GM18498 (cell line): ENCODE measurements around the gene PAQR7.

Experiments used
- ATAC-seq: cut with Tn5 transposase; IDR thresholded peaks from one replicate; pipeline ENCODE4 v1.9.1; 2021; ENCODE audit warnings: mild to moderate bottlenecking, moderate library complexity; ENCODE audit not compliant: unreplicated experiment

The PAQR7 gene

DNA sequence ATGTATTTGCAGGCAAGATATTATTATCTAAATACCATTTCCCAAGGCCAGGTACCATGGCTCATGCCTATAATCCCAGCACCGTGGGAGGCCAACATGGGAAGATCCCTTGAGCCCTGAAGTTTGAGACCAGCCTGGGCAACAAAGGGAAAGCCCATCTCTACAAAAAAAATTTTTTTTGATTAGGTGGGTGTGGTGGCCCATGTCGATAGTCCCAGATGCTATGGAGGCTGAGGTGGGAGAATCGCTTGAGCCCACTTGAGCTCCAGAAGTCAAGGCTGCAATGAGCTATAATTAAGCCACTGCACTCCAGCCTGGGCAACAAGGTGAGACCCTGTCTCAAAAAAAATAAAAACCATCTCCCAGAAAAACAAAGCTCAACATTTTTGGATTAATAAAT lies 28.5 kb upstream of the PAQR7 start:
- no peak for ATAC-seq

DNA sequence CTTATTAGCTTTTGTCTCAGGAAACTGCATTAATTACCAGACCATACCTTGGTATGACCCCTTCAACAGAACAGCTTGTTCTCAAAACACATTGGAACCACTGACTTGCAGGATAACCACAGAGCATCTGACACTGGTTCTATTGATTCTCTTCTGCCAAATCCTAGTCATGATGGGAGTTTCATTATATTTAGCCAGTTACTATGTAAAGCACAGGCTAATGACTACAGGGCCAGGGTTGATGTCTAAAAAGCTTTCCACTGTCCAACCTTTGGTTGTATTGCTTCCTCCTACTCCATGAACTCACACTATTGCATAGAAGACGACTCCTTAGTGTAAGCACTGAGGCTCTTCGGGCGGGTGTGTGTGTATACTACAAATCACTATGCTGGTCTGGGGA lies 27.0 kb upstream of the PAQR7 start:
- ATAC-seq: no peak

DNA sequence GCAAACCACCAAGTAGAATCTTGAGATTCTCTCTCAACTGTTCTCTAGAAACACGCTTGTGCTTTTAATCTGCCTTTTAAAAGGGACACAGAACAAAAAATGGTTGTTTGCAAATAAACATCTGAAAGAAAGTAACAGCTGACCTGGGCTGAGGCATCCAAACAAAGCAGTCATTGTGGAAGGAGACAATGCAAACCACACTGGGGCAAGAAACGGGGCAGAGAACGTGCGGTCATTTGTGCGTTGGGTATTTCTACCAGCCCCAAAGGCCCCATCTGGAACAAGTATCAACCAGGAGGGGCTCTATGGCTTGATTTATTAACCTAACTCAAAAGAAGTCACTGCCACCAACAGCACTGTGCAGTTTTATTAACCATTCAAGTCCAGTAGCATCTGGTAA lies 24.7 kb upstream of the PAQR7 start:
- no peak for ATAC-seq

DNA sequence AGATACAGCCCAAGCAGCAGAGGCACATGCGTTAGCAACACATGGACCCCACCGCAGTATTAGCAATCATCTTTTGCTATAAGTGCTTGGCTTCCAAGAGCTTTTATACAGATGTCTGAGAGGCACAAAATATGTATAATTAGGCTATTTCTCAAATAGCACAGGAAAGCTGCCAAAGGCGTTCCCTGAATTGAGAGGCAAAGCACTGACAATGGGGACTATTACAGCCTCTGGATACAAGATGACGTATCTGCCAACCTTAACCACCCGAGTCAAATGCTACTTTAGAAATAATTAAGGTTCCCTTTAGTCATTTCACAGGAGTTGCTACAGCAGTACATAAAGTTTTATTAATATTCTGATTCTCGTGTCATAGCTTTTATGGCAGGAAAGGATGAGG lies 24.3 kb upstream of the PAQR7 start:
- no peak for ATAC-seq

DNA sequence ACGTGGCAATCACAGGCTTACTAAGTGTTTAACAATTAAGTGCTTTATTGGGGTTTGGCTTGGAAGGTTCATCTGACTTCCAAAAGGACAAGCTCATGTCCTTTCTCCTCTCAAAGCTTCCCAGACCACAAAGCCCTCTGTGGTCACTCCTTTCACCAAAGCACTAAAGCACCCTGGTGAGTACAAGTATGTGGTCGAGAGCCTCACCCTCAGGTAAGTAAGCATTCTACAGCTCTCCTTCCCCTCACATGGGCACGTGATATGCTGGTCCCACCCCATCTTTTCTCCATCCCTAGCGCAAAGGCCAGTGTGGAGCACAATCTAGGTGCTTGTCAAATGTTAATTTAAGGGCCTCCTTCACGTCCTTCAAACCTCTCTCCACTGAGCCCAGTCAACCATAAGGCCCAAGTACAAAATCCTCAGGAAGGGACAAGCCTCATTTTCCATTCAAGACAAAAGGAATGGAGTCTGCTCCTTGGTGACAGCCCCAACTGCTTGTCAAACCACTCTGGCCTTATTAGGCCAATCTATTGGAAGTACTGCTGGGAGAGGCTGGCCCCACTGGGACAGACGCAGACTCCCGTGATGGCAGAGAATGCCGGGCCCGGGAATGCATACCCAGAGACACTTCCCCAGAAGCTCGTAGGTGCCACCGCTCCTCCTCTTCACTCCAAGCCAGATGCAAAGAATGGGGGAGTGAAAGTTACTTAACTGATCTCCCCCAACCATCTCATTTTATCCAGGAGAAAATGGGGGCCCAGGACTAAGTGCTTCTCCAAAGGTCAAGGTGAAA lies 22.9 kb upstream of the PAQR7 start:
- no peak for ATAC-seq

DNA sequence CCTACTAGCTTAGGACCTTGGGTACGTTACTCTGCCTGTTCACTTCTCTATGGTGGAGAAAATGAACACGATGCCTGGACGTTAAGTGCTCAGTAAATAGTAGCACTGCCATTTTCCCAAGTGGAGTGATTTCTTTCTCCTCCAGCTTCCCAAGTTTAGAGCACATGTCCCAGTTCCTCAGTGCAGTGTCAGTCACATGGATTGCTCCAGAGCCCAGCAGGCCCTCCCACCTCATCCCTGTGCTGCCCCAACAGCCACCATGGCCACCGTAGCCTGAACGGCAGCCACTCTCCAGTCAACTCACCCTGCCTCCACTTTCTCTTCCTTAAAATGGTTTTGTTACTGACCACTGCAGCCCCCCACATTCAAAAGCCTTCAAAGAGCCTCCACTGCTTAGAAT lies 22.2 kb upstream of the PAQR7 start:
- no peak for ATAC-seq

DNA sequence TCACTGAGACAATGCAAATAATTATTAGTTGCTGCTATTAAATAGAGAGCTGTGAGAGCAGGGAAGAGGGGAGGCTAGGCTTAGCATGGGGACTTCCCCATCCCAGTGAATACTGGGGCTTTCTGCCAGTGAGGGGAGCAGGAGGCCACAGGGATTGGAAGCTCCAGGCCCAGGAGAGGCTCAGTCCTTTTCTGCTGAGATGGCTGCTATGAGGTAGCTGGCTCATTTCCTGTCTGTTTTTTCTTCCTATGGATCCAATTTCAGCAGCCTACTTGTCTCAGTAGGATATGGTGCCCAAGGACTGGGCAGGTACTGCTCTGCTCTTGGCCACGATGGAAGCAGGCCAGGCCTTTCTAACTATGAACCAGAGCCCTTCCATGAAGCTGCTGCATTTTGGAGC lies 20.8 kb upstream of the PAQR7 start:
- ATAC-seq: no peak

DNA sequence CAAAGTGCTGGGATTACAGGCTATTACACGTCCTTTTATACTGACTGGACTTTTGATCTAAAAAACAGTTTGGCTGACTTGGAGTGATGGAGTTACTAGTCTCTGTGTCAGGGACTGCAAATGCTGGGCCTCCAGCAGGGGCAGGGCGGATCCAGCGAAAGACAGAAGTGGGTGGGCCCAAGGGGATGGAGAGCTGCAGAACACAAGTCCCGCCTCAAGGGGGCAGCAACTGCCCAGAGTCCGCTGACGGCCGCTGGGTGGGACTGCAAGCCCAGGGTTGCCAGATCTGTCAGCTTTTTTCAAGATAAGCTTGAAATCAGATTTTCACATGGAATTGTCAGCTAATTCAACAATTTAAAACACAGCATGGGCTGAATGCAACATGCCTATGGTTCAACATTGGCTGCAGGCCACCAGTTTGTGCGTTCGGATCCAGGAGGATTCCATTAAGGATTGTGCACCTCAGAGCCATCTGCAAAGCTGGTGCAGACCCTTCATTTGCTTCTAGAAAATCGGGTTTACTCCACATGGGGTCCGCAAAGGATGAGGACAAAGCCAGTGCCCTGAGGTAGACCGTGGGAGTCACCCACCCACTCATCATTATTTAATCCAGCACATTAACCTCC lies 20.0 kb upstream of the PAQR7 start:
- peak; percentile 90 for ATAC-seq

DNA sequence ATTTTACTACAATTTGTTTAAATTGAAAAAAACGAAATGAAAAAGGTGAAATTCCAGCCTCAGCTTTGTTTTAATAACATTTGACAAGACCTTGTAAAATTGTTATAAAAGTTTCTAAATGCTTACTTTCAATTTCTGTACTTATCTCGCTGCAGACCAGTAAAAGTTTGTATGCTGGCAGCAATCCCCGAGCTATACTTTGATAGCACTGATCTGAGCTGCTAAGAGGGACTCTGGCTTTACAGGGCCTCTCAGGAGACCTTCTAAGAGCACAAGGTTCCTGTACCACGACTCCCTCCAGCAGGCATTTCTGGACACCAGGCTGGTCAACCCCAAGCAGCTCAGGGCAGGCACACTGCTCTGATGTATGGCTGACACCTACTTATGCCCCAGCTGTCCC lies 17.6 kb upstream of the PAQR7 start:
- no peak for ATAC-seq

DNA sequence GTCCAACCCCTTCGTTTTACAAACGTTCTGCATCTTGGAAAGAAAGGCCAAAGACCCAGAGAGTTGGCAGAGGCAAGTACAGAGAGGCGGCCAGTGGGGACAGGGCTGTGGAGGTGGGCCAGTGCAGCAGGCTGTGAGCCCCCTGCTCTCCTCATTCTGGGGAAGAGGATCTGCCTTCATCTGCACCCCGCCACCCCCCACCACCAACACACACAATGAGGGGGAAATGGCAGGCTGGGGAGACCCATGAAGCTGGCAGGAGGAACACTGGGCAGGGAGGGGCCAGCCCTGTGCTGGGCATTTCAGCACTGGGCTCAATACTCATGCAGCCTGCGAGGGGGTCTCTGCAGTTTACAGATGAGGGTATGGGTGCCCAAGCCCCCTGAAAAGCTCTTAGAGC lies 16.1 kb upstream of the PAQR7 start:
- no peak for ATAC-seq

DNA sequence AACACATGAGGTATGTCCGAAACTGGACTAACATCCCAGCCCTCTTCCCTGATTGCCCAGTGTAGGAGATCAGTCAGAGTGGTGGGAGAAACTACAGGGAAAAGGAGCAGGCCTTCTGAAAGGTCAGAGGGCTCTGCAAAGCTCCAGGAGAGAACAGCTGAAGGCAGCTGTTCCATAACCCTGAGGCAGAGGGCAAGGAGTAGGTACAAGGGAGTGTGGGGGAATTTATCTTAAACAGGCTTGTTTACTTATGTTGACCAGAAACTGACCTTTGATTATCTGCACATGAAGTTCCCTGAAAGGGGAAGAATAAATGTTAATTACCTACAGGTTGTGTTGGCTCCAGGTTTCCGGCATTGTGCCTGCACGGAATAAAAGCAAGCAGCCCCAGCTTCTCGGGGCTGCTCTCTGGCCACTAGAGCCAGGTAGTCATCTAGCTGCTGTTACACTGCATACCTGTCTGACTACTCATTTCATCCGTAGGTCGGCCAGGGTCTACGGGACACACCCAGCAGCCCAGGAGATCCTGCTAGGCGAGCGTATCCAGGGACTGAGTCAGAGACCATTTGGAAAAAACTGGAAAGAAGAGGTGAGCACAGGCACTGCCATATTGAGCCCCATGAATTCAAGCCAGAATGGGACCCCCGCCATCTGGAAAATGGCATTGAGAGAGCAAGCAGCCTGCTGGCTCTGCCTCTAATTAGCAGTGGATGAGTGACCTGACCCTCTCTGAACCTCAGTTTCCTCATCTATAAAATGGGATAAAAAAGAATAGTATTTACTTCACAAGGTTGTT lies 14.9 kb upstream of the PAQR7 start:
- ATAC-seq: no peak

DNA sequence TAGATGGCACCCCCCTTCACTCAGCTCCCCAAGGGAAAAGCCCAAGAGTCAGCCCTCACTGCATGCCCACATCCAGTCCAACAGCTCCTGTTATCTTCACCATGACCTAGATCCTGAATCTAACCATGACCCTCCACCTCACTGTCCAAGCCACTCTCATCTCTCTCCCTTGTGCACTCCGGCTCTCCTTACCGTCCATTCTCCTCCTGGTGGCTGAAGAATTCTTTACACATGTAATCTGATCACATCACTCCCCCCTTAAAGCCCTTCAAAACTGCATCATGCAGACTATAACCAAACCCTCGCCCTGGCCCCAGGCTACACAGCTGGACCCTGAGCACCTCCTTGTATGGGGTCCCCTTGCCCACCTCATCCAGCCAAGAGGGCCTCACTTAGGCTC lies 14.0 kb upstream of the PAQR7 start:
- ATAC-seq: no peak

DNA sequence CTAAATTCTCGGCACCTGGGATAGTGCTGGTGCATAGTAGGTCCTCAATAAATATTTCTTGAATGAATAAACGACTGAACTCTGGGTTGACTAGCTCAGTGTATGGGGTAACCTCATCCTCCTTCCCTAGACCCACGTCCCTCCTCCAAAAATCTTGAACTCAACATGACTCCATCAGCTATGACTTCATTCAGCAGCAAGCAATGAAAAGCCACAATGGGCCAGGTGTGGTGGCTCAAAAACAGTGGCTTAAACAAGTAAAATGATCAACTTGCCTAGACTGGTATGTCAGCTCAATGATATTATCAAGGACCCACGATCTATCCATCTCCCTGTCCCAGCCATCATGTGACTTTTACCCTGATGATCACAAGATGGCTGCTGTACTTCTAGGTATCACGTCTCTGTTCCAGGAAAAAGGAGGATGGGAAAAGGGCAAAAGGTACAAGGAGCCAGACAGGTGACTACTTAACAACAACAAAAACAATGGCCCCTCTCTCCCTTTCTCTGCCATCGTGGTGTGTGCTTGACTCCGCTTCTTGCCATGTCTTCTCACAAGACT lies 13.0 kb upstream of the PAQR7 start:
- no peak for ATAC-seq

DNA sequence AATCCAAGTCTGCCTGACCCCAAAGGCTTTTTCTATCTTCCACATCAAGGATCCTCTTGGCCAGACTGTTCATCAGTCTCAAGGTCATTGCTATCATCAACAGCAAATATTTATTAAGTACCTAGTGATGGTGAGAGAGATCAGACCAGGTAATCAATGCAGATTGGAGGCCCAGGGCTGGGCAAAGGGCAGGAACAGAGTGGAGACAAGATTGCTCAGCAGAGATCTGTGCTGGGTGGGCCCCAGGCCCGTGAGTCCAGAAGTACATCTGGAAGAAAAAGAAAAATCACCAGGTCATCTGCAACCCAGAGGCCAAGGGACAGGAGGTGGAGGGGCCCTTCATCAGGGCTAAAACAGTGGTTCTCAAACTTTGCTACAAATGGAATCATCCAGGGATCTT lies 10.1 kb upstream of the PAQR7 start:
- ATAC-seq: no peak

DNA sequence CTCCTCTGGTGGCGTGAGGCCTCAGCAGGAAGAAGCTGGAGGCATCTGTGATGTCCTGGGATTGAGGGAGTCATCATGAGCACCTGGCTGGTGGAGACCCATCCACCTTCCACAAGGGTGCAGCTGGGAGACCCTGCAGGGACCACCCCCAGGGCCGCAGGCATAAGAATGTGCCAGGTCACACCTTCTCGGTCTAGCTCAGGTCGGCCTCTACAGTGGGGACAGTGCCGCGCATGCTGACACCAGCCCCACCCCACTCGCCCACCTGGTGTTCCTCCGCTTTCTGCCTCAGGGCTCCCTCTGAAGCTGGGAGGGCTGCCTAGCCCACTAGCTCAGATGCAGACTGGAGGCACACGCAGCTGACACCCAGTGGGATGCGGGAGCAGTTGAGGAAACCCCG lies 5.8 kb upstream of the PAQR7 start:
- ATAC-seq: no peak

DNA sequence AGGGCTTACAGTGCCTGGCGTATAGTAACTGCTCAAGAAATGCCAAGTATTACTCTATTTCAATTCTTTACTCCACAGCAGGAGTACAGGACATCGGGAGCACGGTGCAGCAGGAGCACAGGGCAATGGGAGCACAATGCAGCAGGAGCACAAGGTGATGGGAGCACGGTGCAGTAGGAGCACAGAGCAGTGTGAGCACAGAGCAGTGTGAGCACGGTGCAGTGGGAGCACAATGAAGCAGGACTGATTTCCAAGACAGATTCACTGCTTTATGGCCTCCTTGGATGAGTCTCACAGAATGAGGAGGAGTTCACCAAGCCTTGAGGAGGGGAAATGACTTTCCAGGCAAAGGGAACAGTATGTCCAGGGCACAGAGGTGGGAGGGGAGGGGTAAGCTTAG lies 5.0 kb upstream of the PAQR7 start:
- ATAC-seq: no peak

DNA sequence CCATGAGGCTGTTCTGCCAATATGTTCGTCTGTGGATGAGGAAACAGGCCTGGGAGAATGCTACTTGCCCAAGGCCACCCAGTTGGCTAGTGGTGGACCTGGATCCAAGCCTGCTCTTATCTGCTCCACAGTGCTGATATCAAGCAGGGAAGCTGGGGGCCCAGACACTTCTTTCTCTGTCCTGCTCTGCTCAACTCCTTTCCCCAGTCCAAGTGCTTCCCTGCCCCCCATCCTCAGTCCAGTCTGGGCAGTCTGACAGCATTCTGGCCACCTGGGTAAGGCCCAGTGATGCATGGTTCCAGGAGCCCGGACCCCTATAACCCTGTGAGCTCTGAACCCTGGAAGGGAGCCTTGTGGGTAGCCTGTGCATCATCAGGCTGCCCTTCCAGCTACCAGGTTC lies 4.2 kb upstream of the PAQR7 start:
- ATAC-seq: no peak

DNA sequence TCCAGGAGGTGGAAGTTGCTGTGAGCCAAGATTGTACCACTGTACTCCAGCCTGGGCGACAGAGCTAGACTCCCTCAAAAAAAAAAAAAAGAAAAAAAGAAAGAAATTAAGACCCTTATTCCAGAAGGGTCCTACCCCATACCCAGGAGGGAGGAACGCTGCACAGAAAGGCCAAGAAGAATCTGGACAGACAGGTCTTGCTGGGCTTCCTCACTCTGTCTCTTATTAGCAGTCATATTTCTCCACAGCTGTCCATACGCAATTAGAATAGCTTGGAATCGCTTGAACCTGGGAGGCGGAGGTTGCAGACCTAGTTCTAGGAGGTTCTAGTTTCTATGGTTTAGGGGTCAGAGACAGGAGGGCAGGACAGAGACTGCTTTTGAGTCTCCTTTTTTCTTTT lies 3.2 kb upstream of the PAQR7 start:
- ATAC-seq: no peak

DNA sequence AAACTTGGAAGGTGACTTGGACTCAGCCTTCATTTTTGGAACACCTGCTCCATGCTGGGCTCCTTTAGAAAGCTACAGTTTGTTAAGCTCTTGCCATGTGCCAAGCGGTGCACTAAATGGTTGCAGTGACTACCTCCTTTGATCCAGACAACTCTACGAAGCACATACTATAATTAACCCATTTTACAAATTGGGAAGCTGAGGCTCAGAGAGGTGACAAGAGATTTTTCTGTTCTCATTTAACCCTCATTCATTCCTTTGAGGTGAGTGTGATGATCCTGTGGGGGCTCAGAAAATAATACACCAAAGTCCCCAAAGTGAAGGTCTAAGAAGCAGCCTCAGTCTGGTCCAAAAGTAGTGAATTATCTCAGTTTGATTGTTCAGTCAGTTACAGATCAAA lies 1.6 kb upstream of the PAQR7 start:
- no peak for ATAC-seq

DNA sequence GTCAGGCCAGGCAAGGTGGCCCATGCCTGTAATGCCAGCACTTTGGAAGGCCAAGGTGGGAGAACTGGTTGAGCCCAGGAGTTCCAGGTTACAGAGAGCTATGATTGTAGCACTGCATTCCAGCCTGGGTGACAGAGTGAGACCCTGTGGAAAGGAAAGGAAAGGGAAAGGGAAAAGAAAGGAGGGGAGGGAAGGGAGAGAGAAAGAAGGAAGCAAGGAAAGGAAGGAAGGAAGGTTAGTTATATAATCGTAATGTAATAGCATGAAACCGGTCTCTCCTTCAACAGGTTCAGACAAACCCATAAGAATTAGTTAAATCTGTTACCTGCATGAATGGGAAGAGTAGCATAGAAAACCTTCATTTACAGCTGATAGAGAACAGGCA lies 1.2 kb upstream of the PAQR7 start:
- ATAC-seq: no peak

DNA sequence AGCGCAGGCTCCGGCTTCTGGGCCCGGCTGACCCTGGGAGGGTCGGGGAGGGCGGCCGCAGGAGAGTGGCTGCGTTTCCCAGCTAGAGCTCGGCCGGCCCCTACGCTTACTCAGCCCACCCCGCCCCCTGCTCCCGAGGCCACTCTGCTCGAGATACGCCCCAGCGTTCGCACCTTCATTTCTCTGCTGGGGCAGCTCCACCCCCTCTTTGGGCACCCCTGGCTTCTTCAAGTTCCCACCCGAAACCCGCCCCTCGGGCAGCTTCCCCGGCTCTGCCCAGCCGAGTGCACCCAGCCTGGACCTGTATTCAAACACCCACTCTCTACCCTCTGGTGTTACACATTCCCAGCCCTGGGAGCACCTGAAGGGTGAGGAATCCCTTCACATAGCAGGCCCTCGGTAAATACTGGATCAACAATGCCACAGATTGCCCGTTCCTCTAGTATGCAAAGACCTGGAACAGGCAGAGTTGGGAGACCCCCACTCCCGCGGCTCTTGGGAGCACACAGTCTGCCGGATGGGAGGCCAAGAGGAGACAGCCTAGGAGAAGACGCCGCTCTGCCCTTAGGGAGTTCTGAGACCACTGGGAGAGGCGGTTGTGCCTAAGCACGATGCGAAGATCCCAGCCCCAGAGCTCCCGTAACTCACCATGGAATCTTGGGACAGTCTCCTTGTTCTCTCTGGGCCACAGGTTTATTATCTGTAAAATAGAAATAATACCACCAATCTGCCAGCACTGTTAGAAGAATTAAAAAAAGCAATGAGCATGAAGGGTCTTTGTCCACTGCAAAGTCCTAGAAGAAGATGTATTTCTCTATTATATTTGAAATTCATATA lies 566 bp upstream of the PAQR7 start:
- ATAC-seq: no peak
